H1 (cell line): Measurements from ENCODE around the gene CYP2F1. TPM values are rescaled to one million over a fixed set of nuclear protein-coding genes. Genes with fewer than 3 reads are reported as not detected.

Source experiments
- CTCF ChIA-PET: fragments of 300-600 bp; sonication (Branson Sonifier 250); formaldehyde crosslinking; loops from one replicate; lab custom pipeline; 2021; ENCODE audit not compliant: partially characterized antibody; lab: Charles Lee
- POLR2A ChIA-PET: fragments of 300-600 bp; sonication (Branson Sonifier 250); formaldehyde crosslinking; loops from one replicate; lab custom pipeline; 2021; ENCODE audit warnings: inconsistent platforms; ENCODE audit not compliant: partially characterized antibody; lab: Charles Lee
- DNase-seq, 2 experiments: peaks; one replicate each; pipeline versions ENCODE4 v3.0.0 to v3.0.0-alpha.2; 2010 to 2022; ENCODE audit warnings: low spot score in 2 of 2, low read depth in 1 of 2, mixed read lengths in 1 of 2
- FAIRE-seq: peaks from 2 replicates; lab custom pipeline; 2011; peaks lifted over from hg19 to GRCh38; lab: Jason Lieb, UNC
- H2AFZ ChIP-seq: 2 replicates; pipeline ENCODE4 v1.8.1; 2012; ENCODE audit warnings: low read length, inconsistent platforms
- H2AK5ac ChIP-seq: 2 replicates; pipeline ENCODE4 v1.6.1; 2013; ENCODE audit warnings: low read depth, low read length
- H2BK120ac ChIP-seq: replicated peaks from 2 replicates; pipeline ENCODE3; 2013; ENCODE audit warnings: low read depth, low read length, inconsistent platforms
- H2BK12ac ChIP-seq: 2 replicates; pipeline ENCODE4 v1.6.1; 2013; ENCODE audit warnings: low read depth, low read length
- H2BK15ac ChIP-seq: 2 replicates; pipeline ENCODE4 v1.6.1; 2013; ENCODE audit warnings: low read length
- H2BK20ac ChIP-seq: 2 replicates; pipeline ENCODE4 v1.6.1; 2013; ENCODE audit warnings: low read length
- H2BK5ac ChIP-seq: 2 replicates; pipeline ENCODE4 v1.6.1; 2013; ENCODE audit warnings: low read depth, low read length
- H3K14ac ChIP-seq: 2 replicates; pipeline ENCODE4 v1.6.1; 2013; ENCODE audit warnings: inconsistent platforms; ENCODE audit not compliant: insufficient read length
- H3K18ac ChIP-seq: 2 replicates; pipeline ENCODE4 v1.6.1; 2013; ENCODE audit warnings: low read length; ENCODE audit errors: extremely low read depth
- H3K23ac ChIP-seq: 2 replicates; pipeline ENCODE4 v1.6.1; 2013; ENCODE audit warnings: inconsistent platforms; ENCODE audit not compliant: insufficient read length
- H3K23me2 ChIP-seq: 2 replicates; pipeline ENCODE4 v1.6.1; 2013; ENCODE audit warnings: low read depth, low read length
- H3K27ac ChIP-seq: 2 replicates; pipeline ENCODE4 v1.6.1; 2011; ENCODE audit warnings: low read depth, low read length, inconsistent platforms
- H3K27me3 ChIP-seq, 4 experiments: replicated peaks in 1 of 4; 1 replicate in 1 of 4; 2 replicates in 3 of 4; pipeline versions ENCODE4 v1.6.1 to v1.8.1; 2011 to 2013; ENCODE audit warnings: low read length in 3 of 4, mild to moderate bottlenecking in 3 of 4, inconsistent platforms in 2 of 4, mixed read lengths in 2 of 4, moderate library complexity in 1 of 4; ENCODE audit not compliant: control insufficient read depth in 3 of 4, insufficient read depth in 3 of 4; ENCODE audit errors: extremely low read depth in 1 of 4
- H3K36me3 ChIP-seq, 4 experiments: 2 replicates each; pipeline versions ENCODE4 v1.6.1 to v1.8.1; 2011 to 2013; ENCODE audit warnings: mild to moderate bottlenecking in 4 of 4, low read length in 3 of 4, moderate library complexity in 2 of 4, control low read depth in 1 of 4, inconsistent platforms in 1 of 4; ENCODE audit not compliant: insufficient read depth in 4 of 4, control insufficient read depth in 2 of 4
- H3K4ac ChIP-seq: replicated peaks from 2 replicates; pipeline ENCODE3; 2013; ENCODE audit warnings: low read length, low read depth, mixed read lengths, inconsistent platforms; ENCODE audit not compliant: insufficient read length
- H3K4me1 ChIP-seq, 4 experiments: replicated peaks in 1 of 4; 1 replicate in 1 of 4; 2 replicates in 3 of 4; pipeline versions ENCODE4 v1.6.1 to v1.8.1; 2011 to 2013; ENCODE audit warnings: low read length in 3 of 4, inconsistent platforms in 2 of 4, mixed read lengths in 1 of 4; ENCODE audit not compliant: insufficient read depth in 4 of 4, control insufficient read depth in 3 of 4
- H3K4me2 ChIP-seq, 2 experiments: 2 replicates each; pipeline versions ENCODE4 v1.6.1 to v1.8.1; 2011 to 2013; ENCODE audit warnings: low read depth in 2 of 2, low read length in 2 of 2, control low read depth in 1 of 2, inconsistent platforms in 1 of 2, mild to moderate bottlenecking in 1 of 2; ENCODE audit not compliant: insufficient read depth in 1 of 2
- H3K4me3 ChIP-seq, 4 experiments: fragments of 200-600, 300-600 bp in 1 of 4; sonication (generic), shearing (Covaris generic), sonication (Bioruptor Twin) in 1 of 4; 2 replicates each; pipeline versions ENCODE4 v1.5.1 to v1.8.1; 2011 to 2016; ENCODE audit warnings: low read length in 4 of 4, low read depth in 3 of 4, control low read depth in 2 of 4, inconsistent platforms in 2 of 4, mild to moderate bottlenecking in 2 of 4, mixed read lengths in 1 of 4, moderate library complexity in 1 of 4; ENCODE audit not compliant: insufficient read depth in 2 of 4; ENCODE audit errors: extremely low read depth in 1 of 4
- H3K56ac ChIP-seq: replicated peaks from 2 replicates; pipeline ENCODE3; 2013; ENCODE audit warnings: low read depth, mild to moderate bottlenecking, mixed read lengths, low read length, inconsistent platforms; ENCODE audit not compliant: insufficient read length
- H3K79me1 ChIP-seq: 2 replicates; pipeline ENCODE4 v1.6.1; 2013; ENCODE audit warnings: low read depth, low read length, control low read depth
- H3K79me2 ChIP-seq, 2 experiments: 2 replicates each; pipeline versions ENCODE4 v1.6.1 to v1.8.1; 2012 to 2013; ENCODE audit warnings: low read length in 2 of 2, mild to moderate bottlenecking in 2 of 2, inconsistent platforms in 1 of 2; ENCODE audit not compliant: insufficient read depth in 2 of 2, control insufficient read depth in 1 of 2
- H3K9ac ChIP-seq, 4 experiments: replicated peaks in 1 of 4; 1 replicate in 1 of 4; 2 replicates in 3 of 4; pipeline versions ENCODE4 v1.6.1 to v1.8.1; 2011 to 2013; ENCODE audit warnings: low read depth in 3 of 4, low read length in 3 of 4, control low read depth in 2 of 4, mild to moderate bottlenecking in 2 of 4, moderate library complexity in 2 of 4, inconsistent platforms in 1 of 4; ENCODE audit errors: extremely low read depth in 1 of 4
- H3K9me3 ChIP-seq, 2 experiments: 2 replicates each; pipeline versions ENCODE4 v1.6.1 to v1.8.1; 2012 to 2013; ENCODE audit warnings: mild to moderate bottlenecking in 2 of 2, moderate library complexity in 2 of 2, control low read depth in 1 of 2, inconsistent platforms in 1 of 2, low read depth in 1 of 2, low read length in 1 of 2, mixed read lengths in 1 of 2; ENCODE audit not compliant: insufficient read depth in 2 of 2
- H4K20me1 ChIP-seq, 2 experiments: replicated peaks in 1 of 2; 2 replicates each; pipeline versions ENCODE3 to v1.8.1; 2011 to 2013; ENCODE audit warnings: inconsistent platforms in 2 of 2, low read length in 2 of 2, mild to moderate bottlenecking in 1 of 2; ENCODE audit not compliant: insufficient read depth in 2 of 2, control insufficient read depth in 1 of 2
- H4K5ac ChIP-seq: 2 replicates; pipeline ENCODE4 v1.6.1; 2013; ENCODE audit warnings: low read length, low read depth, mixed read lengths, inconsistent platforms; ENCODE audit not compliant: insufficient read length
- H4K8ac ChIP-seq: 2 replicates; pipeline ENCODE4 v1.8.0; 2013; ENCODE audit warnings: mild to moderate bottlenecking, moderate library complexity, low read length, inconsistent platforms; ENCODE audit not compliant: insufficient read depth; ENCODE audit errors: extremely low read depth
- H4K91ac ChIP-seq: replicated peaks from 2 replicates; pipeline ENCODE3; 2013; ENCODE audit warnings: low read length, mixed read lengths, inconsistent platforms; ENCODE audit not compliant: insufficient read length
- CEBPB ChIP-seq: IDR thresholded peaks from 2 replicates; pipeline ENCODE4 v1.6.1; 2012; ENCODE audit warnings: low read depth, low read length
- EZH2 ChIP-seq: fragments of 200-600 bp; sonication (generic); IDR thresholded peaks from 2 replicates; pipeline ENCODE4 v1.7.1; 2012; ENCODE audit warnings: low read depth, mild to moderate bottlenecking, moderate library complexity, low read length, inconsistent platforms; ENCODE audit not compliant: severe bottlenecking
- JUND ChIP-seq: IDR thresholded peaks from 2 replicates; pipeline ENCODE4 v1.6.1; 2011; ENCODE audit warnings: mild to moderate bottlenecking, improper control_type of control experiment, low read length
- KDM5A ChIP-seq: fragments of 200-600 bp; IDR thresholded peaks from 2 replicates; pipeline ENCODE4 v1.7.1; 2012; ENCODE audit warnings: mild to moderate bottlenecking, low read length, inconsistent platforms, mixed read lengths
- POLR2A ChIP-seq, 2 experiments: IDR thresholded peaks; 1 replicate in 1 of 2; 2 replicates in 1 of 2; pipeline ENCODE4 v1.6.1; 2011; ENCODE audit warnings: low read depth in 2 of 2, low read length in 2 of 2, mild to moderate bottlenecking in 2 of 2; ENCODE audit errors: control extremely low read depth in 1 of 2
- POLR2AphosphoS5 ChIP-seq: IDR thresholded peaks from 2 replicates; pipeline ENCODE4 v1.6.1; 2011; ENCODE audit warnings: low read depth, low read length
- RAD21 ChIP-seq, 2 experiments: IDR thresholded peaks in 1 of 2; conservative IDR thresholded peaks in 1 of 2; 2 replicates each; pipeline ENCODE4 v1.6.1; 2011; ENCODE audit warnings: low read depth in 2 of 2, low read length in 2 of 2, improper control_type of control experiment in 1 of 2, inconsistent platforms in 1 of 2, mild to moderate bottlenecking in 1 of 2, moderate library complexity in 1 of 2
- RFX5 ChIP-seq: IDR thresholded peaks from 2 replicates; pipeline ENCODE4 v1.6.1; 2011; ENCODE audit warnings: low read depth, low read length, improper control_type of control experiment, borderline replicate concordance
- SIRT6 ChIP-seq: IDR thresholded peaks from one replicate; pipeline ENCODE4 v1.7.1; 2012; ENCODE audit warnings: low read length, inconsistent platforms
- SP4 ChIP-seq: IDR thresholded peaks from 2 replicates; pipeline ENCODE4 v1.6.1; 2012; ENCODE audit warnings: low read length, inconsistent platforms
- TCF12 ChIP-seq: IDR thresholded peaks from 2 replicates; pipeline ENCODE4 v1.6.1; 2011; ENCODE audit warnings: low read depth, mild to moderate bottlenecking, low read length
- WGBS, 2 experiments: shearing (Covaris generic) in 1 of 2; methylation state at CpG; one replicate each; pipeline versions ENCODE4 v1.1.6 to v1.1.7; 2013 to 2015; ENCODE audit warnings: low lambda C conversion rate in 2 of 2, mixed read lengths in 2 of 2, inconsistent platforms in 1 of 2, low coverage in 1 of 2, missing lambda C conversion rate in 1 of 2; ENCODE audit not compliant: insufficient replicate concordance in 2 of 2, insufficient coverage in 1 of 2, insufficient read length in 1 of 2; ENCODE audit errors: extremely low coverage in 1 of 2, missing lambda C conversion rate in 1 of 2; 5-methylcytosine and 5-hydroxymethylcytosine counted together
- polyA plus RNA-seq, 7 experiments: library from polyadenylated mRNA; depleted of rRNA in 3 of 7; stranded (reverse) in 5 of 7; unstranded in 2 of 7; fragments of >200 nt in 5 of 7; fragments of 200-250 nt in 2 of 7; gene quantifications; 1 replicate in 5 of 7; 2 replicates in 1 of 7; 4 replicates in 1 of 7; pipeline versions ENCODE4 v1.2.1 to v1.2.3, GENCODE V29; 2011 to 2013; ENCODE audit warnings: missing spikeins in 2 of 7, mixed read lengths in 2 of 7
- total RNA-seq: library from RNA; stranded (reverse); fragmentation: NEBNext Ultra II Directional; extraction: Animal tissue kit (Norgen Biotek cat#: 25700); gene quantifications from 2 replicates; pipeline ENCODE4 v1.2.1, GENCODE V29; 2021
- TF ChIP-seq, protein P1 (sequence below): IDR thresholded peaks from 2 replicates; pipeline ENCODE4 v1.6.1; 2012; ENCODE audit warnings: inconsistent platforms

The CYP2F1 gene
- total and polyA plus RNA-seq, 2 of the 8 experiments (the other 6 are each of a cell fraction or from before 2014, with no cell fraction given) = 0.17 TPM; not detected in 1

DNA sequence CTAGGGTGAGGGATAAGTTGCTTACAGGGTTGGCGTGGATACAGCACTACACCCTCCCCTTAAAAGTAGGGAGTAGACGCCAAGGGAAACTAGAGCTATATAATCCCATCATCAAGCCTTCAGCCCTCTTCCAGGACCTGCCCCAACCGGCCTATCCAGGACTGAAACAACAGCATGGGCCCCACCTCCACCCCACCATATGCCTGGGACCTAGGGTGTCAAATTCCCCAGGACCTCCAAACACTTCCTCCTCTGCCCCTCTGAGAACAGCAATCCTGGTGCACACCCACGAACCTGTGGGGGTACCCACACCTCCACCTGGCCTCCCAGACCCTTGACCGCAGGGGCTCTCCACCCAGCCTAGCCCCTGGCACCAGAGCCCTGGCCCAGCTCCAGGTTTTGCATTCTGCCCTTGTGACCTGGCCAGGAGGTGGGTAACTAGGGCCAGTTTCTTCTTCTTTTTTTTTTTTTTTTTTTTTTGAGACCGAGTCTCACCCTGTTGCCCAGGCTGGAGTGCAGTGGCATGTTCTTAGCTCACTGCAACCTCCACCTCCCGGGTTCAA, 1.4 kb upstream of the CYP2F1 start:
- H3K79me1 ChIP-seq = no peaks in the 10 kb centered on the region
- H3K4me2 ChIP-seq = no peak overlapping the region
- H3K4me1 ChIP-seq = no peaks in the 10 kb centered on the region
- H2AK5ac ChIP-seq = no peak overlapping the region
- H3K23me2 ChIP-seq = peaks cover 2% of the 10 kb centered on the region; the same call in 1 of the 2 replicates
- H3K23ac ChIP-seq = no peak overlapping the region
- WGBS, 2 experiments = 86% methylated on average over 4 of the region's 7 CpGs; no CpG with 5 or more reads in 1 of the 2 experiments
- no peak overlapping the region for H2BK12ac ChIP-seq
- no peaks in the 10 kb centered on the region for H3K79me2 ChIP-seq
- DNase-seq (no peak), FAIRE-seq (no peak)
- POLR2A ChIA-PET = no interaction called here
- no peak overlapping the region for H3K18ac ChIP-seq
- H2BK120ac ChIP-seq = no peak overlapping the region
- H4K20me1 ChIP-seq = no peaks in the 10 kb centered on the region
- H3K4me3 ChIP-seq = no peak overlapping the region
- H3K27ac ChIP-seq = no peak overlapping the region
- H3K9ac ChIP-seq = no peak overlapping the region
- CTCF ChIA-PET = interaction anchor here (1.1 to 1.3 kb wide), 2 partner anchors 14 to 31 kb away, joined by 4 read pairs; no protein-coding TSS in a partner anchor
- no peak overlapping the region for H4K5ac ChIP-seq
- no peak overlapping the region for H2BK5ac ChIP-seq
- no peak overlapping the region for H2BK15ac ChIP-seq
- no peak overlapping the region for H4K8ac ChIP-seq
- H4K91ac ChIP-seq = no peak overlapping the region
- no peak overlapping the region for H3K56ac ChIP-seq
- no peak overlapping the region for H2BK20ac ChIP-seq
- H3K27me3 ChIP-seq = no peaks in the 10 kb centered on the region
- no peak overlapping the region for H3K14ac ChIP-seq
- no peak overlapping the region for H3K4ac ChIP-seq
- no peak overlapping the region for H2AFZ ChIP-seq
- H3K9me3 ChIP-seq = peaks cover 25 to 28% of the 10 kb centered on the region in 2 experiments
- H3K36me3 ChIP-seq = no peaks in the 10 kb centered on the region
- TF ChIP-seq, protein P1, sequence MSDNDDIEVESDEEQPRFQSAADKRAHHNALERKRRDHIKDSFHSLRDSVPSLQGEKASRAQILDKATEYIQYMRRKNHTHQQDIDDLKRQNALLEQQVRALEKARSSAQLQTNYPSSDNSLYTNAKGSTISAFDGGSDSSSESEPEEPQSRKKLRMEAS = no peak
- TF ChIP-seq CEBPB (no peak), TCF12 (no peak), POLR2A (IDR thresholded peaks at IDR 0.05; ENCODE audit: control extremely low read depth in 1 of 2, low read depth in 2 of 2, low read length in 2 of 2) (no peak), KDM5A (no peak), POLR2AphosphoS5 (no peak), SP4 (no peak), EZH2 (no peak), SIRT6 (no peak), RAD21 (IDR thresholded peaks at IDR 0.05 in 1 of 2, conservative IDR thresholded peaks at IDR 0.05 in 1 of 2; ENCODE audit: low read depth in 2 of 2, low read length in 2 of 2) (no peak), RFX5 (no peak), JUND (no peak)
